GM19468 (cell line): Measurements from ENCODE around the gene LEFTY2.
A peak's percentile ranks its signal among the peaks of the same experiment; 100 is the strongest.
"Not testable (repeated sequence)": the region's sequence is repeated elsewhere in the genome, so short reads cannot be mapped to it uniquely, and the experiment has no call there.

Experiments used
- ATAC-seq: cut with Tn5 transposase; IDR thresholded peaks from one replicate; pipeline ENCODE4 v1.9.1; 2021; ENCODE audit warnings: mild to moderate bottlenecking, moderate library complexity, moderate number of reproducible peaks; ENCODE audit not compliant: unreplicated experiment; ENCODE audit errors: extremely low read depth

The LEFTY2 gene

GRCh38 chr1:225954753-225955152 is 13.7 kb upstream of the LEFTY2 start:
- no peak for ATAC-seq

- no peak for ATAC-seq
Measured at GRCh38 chr1:225953315-225953714, 12.3 kb upstream of the LEFTY2 start.

GRCh38 chr1:225950905-225951497 is 10.0 kb upstream of the LEFTY2 start:
- no peak for ATAC-seq

- no peak for ATAC-seq
Measured at GRCh38 chr1:225949041-225949440, 8.0 kb upstream of the LEFTY2 start.

GRCh38 chr1:225946803-225947202 is 5.8 kb upstream of the LEFTY2 start:
- no peak for ATAC-seq

GRCh38 chr1:225946082-225946620 is 5.1 kb upstream of the LEFTY2 start:
- ATAC-seq: no peak

GRCh38 chr1:225945564-225945963 is 4.5 kb upstream of the LEFTY2 start:
- no peak for ATAC-seq

- peak; percentile 38 for ATAC-seq
Measured at GRCh38 chr1:225944951-225945350, 3.9 kb upstream of the LEFTY2 start.

GRCh38 chr1:225944387-225944786 is 3.4 kb upstream of the LEFTY2 start:
- ATAC-seq: no peak

- no peak for ATAC-seq
Measured at GRCh38 chr1:225943582-225943981, 2.6 kb upstream of the LEFTY2 start.

GRCh38 chr1:225942574-225942973 is 1.6 kb upstream of the LEFTY2 start:
- peak; percentile 71 for ATAC-seq

- ATAC-seq: no peak
Measured at GRCh38 chr1:225941942-225942222, 862 bp upstream of the LEFTY2 start.

- ATAC-seq: no peak
Measured at GRCh38 chr1:225940385-225941151, 452 bp downstream of the LEFTY2 start.

- ATAC-seq: not testable (repeated sequence)
Measured at GRCh38 chr1:225939939-225940310, 1.1 kb downstream of the LEFTY2 start.

GRCh38 chr1:225939097-225939938 is 1.7 kb downstream of the LEFTY2 start:
- ATAC-seq: not testable (repeated sequence)

GRCh38 chr1:225937048-225937968 is 3.7 kb downstream of the LEFTY2 start:
- ATAC-seq: no peak

GRCh38 chr1:225936523-225936922 is 4.5 kb downstream of the LEFTY2 start:
- no peak for ATAC-seq

GRCh38 chr1:225936086-225936485 is 4.9 kb downstream of the LEFTY2 start:
- ATAC-seq: not testable (repeated sequence)

GRCh38 chr1:225934711-225935110 is 6.3 kb downstream of the LEFTY2 start:
- no peak for ATAC-seq

GRCh38 chr1:225933072-225933471 is 7.9 kb downstream of the LEFTY2 start:
- no peak for ATAC-seq
